ENCODE data around the gene GRB14. TPM values are rescaled to one million over a fixed set of nuclear protein-coding genes. Genes with fewer than 3 reads are reported as not detected.

GRB14 gene
- total RNA-seq = 6.2 and 12.8 TPM in 2 replicates

DNA sequence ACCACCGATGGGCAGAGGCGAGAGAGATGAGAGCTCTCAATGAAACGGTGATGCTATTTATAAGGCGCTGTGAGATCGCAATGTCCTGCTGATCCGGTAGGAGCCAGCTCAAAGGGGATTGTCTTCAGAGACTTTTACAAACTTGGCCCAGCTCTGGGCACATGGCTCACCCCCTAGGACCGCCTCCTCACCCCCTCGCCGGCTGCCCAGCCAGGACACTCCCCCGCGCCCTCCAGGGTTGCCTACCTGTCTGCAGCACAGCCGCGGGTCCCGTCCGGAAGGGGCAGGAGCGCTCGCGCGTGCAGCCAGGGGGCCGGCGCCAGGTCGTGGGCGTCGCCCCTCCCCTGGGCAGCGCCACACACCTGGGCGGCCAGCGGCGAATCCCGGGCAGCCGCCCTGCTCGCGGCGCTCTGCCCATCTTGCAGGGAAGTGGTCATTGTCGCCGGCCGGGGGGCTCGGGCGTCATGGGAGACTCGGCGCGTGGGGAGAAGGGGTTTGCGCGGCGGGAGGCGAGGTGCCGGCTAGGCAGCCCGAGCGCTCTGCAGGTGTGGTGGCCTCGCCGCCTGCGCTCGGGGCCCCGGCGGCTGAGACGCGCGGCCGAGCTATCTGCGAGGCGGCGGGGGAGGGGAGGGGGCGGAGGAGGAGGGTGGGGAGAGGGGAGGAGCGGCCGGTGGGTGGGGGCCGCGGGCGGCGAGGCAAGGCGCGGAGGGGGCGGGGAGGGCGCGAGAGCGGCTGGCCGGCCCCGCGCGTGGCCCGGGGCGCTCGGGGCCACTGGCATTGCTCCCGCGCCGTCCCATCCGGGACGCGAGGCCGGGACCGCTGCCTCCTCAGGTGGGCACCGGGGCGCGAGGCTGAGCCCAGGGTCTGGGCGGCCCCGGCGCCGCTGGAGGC, at the start of gene GRB14:
TSS of gene GRB14 (minus strand) at position 610 of the 891 bp plus-strand sequence. CDS start at position 437, 173 bp downstream.

Other genes with a start within 250 kb of the GRB14 start
- 7.7 and 20.9 TPM in 2 replicates for gene COBLL1, start 220.3 kb upstream of the GRB14 start, total RNA-seq